Ishikawa (cell line): ENCODE results near the gene ARID4A.

Source experiments
- CREB1 ChIP-seq: IDR thresholded peaks from 2 replicates; pipeline ENCODE4 v1.6.1; 2012; ENCODE audit warnings: low read depth
- EGR1 ChIP-seq: IDR thresholded peaks from 2 replicates; pipeline ENCODE4 v1.6.1; 2012
- EP300 ChIP-seq: IDR thresholded peaks from 2 replicates; pipeline ENCODE4 v1.6.1; 2012; ENCODE audit warnings: borderline replicate concordance
- NFIC ChIP-seq: IDR thresholded peaks from 2 replicates; pipeline ENCODE4 v1.6.1; 2012
- RAD21 ChIP-seq: IDR thresholded peaks from 2 replicates; pipeline ENCODE4 v1.6.1; 2012; ENCODE audit warnings: low read depth
- TCF12 ChIP-seq: IDR thresholded peaks from 2 replicates; pipeline ENCODE4 v1.6.1; 2012; ENCODE audit warnings: low read depth
- ZBTB7A ChIP-seq: IDR thresholded peaks from 2 replicates; pipeline ENCODE4 v1.6.1; 2012; ENCODE audit warnings: low read depth
- TF ChIP-seq, protein P1 (sequence below): IDR thresholded peaks from 2 replicates; pipeline ENCODE4 v1.6.1; 2012; ENCODE audit warnings: low read depth, mild to moderate bottlenecking
- TF ChIP-seq, protein P2 (sequence below): IDR thresholded peaks from 2 replicates; pipeline ENCODE4 v1.6.1; 2012

DNA sequence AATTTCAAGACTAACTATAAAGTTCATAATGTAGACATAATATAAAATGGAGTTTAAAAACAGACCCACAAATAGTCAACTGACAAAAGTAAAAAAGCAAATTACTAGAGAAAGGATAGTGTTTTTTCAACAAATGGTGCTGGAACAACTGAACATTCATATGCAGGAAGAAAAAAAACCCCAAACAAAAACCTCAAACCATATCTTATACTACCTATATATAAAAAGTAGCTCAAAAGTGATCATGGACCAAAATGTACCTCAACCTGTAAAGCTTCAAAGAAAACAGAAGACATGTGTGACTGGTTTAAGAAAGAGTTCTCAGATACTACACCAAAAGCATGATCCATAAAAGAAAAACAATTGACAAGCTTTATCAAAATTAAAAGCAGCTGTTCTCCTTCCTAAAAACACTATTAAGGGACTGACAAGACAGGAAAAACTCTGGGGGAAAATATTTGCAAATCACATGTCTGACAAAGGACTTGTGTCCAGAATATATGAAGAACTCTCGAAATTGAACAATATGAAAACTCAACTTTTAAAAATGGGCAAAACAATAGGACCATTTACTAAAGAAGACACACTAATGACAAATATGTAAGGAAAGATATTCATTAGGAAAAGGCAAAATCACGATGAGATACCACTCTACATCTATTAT, 22.7 kb upstream of the ARID4A start:
- TF ChIP-seq EP300, result no peak
- TF ChIP-seq, protein P1, sequence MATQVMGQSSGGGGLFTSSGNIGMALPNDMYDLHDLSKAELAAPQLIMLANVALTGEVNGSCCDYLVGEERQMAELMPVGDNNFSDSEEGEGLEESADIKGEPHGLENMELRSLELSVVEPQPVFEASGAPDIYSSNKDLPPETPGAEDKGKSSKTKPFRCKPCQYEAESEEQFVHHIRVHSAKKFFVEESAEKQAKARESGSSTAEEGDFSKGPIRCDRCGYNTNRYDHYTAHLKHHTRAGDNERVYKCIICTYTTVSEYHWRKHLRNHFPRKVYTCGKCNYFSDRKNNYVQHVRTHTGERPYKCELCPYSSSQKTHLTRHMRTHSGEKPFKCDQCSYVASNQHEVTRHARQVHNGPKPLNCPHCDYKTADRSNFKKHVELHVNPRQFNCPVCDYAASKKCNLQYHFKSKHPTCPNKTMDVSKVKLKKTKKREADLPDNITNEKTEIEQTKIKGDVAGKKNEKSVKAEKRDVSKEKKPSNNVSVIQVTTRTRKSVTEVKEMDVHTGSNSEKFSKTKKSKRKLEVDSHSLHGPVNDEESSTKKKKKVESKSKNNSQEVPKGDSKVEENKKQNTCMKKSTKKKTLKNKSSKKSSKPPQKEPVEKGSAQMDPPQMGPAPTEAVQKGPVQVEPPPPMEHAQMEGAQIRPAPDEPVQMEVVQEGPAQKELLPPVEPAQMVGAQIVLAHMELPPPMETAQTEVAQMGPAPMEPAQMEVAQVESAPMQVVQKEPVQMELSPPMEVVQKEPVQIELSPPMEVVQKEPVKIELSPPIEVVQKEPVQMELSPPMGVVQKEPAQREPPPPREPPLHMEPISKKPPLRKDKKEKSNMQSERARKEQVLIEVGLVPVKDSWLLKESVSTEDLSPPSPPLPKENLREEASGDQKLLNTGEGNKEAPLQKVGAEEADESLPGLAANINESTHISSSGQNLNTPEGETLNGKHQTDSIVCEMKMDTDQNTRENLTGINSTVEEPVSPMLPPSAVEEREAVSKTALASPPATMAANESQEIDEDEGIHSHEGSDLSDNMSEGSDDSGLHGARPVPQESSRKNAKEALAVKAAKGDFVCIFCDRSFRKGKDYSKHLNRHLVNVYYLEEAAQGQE, result no peak
- no peak for TF ChIP-seq RAD21
- TF ChIP-seq ZBTB7A, result no peak
- TF ChIP-seq NFIC, result no peak
- no peak for TF ChIP-seq TCF12
- TF ChIP-seq, protein P2, sequence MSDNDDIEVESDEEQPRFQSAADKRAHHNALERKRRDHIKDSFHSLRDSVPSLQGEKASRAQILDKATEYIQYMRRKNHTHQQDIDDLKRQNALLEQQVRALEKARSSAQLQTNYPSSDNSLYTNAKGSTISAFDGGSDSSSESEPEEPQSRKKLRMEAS, result no peak
- TF ChIP-seq EGR1, result no peak
- TF ChIP-seq CREB1, result no peak
